Osteoblast (primary cell): ENCODE measurements around the gene UNC5C. TPM values are rescaled to one million over a fixed set of nuclear protein-coding genes. Genes with fewer than 3 reads are reported as not detected.

ENCODE experiments used
- DNase-seq: peaks from one replicate; pipeline ENCODE4 v3.0.0; 2011; ENCODE audit warnings: low spot score, mixed read lengths; ENCODE audit not compliant: insufficient read length; ENCODE audit errors: missing footprints
- H2AFZ ChIP-seq: 2 replicates; pipeline ENCODE4 v1.6.0; 2011; ENCODE audit warnings: mild to moderate bottlenecking, low read length
- H3K27ac ChIP-seq: 2 replicates; pipeline ENCODE4 v1.5.1; 2011; ENCODE audit warnings: mild to moderate bottlenecking, low read depth, low read length, moderate library complexity
- H3K27me3 ChIP-seq: 2 replicates; pipeline ENCODE4 v1.6.0; 2012; ENCODE audit warnings: mild to moderate bottlenecking, control low read depth, inconsistent platforms, low read length, moderate library complexity; ENCODE audit not compliant: insufficient read depth
- H3K36me3 ChIP-seq: 2 replicates; pipeline ENCODE4 v1.5.1; 2011; ENCODE audit warnings: mild to moderate bottlenecking, low read length, control low read depth, moderate library complexity; ENCODE audit not compliant: insufficient read depth
- H3K4me1 ChIP-seq: 2 replicates; pipeline ENCODE4 v1.5.1; 2011; ENCODE audit warnings: mild to moderate bottlenecking, low read length, control low read depth, moderate library complexity; ENCODE audit not compliant: insufficient read depth
- H3K4me2 ChIP-seq: 2 replicates; pipeline ENCODE4 v1.6.0; 2011; ENCODE audit warnings: mild to moderate bottlenecking, low read length; ENCODE audit not compliant: insufficient read depth
- H3K4me3 ChIP-seq: fragments of 200-600 bp; sonication (generic); 3 replicates; pipeline ENCODE4 v1.5.1; 2012; ENCODE audit warnings: mild to moderate bottlenecking, low read length, inconsistent platforms; ENCODE audit not compliant: insufficient read depth
- H3K79me2 ChIP-seq: 2 replicates; pipeline ENCODE4 v1.6.0; 2012; ENCODE audit warnings: mild to moderate bottlenecking, low read length, control low read depth, inconsistent platforms; ENCODE audit not compliant: insufficient read depth
- H3K9me3 ChIP-seq: 2 replicates; pipeline ENCODE4 v1.5.1; 2011; ENCODE audit warnings: low read depth, low read length, control low read depth
- H4K20me1 ChIP-seq: 2 replicates; pipeline ENCODE4 v1.6.0; 2012; ENCODE audit warnings: mild to moderate bottlenecking, low read length, control low read depth; ENCODE audit not compliant: insufficient read depth
- total RNA-seq: library from RNA; depleted of rRNA; stranded (reverse); fragments of >200 nt; gene quantifications from 2 replicates; pipeline ENCODE4 v1.2.3, GENCODE V29; 2012
- TF ChIP-seq, protein P1 (sequence below): IDR thresholded peaks from 2 replicates; pipeline ENCODE4 v1.5.1; 2011; ENCODE audit warnings: mild to moderate bottlenecking, low read depth, low read length, moderate library complexity; ENCODE audit errors: extremely low read depth

The UNC5C gene
- total RNA-seq, 1 donor: 9.0 TPM

DNA sequence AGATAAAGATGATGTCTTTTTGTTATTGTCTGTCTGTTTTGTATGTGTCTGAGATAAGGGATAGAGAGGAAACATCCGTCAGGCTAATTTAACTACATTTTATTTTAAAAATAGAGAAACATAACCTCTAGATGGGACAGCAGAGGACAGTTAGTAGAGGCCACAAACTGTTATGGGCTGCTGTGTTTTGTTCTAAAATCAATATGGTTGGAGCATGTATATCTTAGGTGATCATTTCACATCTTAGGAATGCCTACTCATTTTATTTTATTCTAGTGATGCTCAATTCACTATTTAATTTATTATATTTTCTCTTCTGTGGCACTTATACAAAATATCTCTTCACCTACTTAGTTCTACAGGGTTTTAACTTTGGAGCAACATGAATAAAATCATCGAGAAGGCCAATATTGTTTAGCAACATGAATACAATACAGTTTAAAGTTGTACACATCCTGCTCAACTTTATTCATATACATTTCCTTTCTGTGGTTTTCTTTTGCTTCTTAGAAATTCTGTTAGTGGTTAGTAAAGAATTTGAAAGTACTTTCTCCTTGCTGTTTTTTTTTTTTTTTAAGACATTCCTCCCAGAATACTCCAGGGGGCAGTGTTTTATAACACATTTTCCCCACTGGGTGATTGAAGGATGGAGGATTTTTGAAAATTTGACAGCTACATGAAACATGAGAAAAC lies 392.9 kb downstream of the UNC5C start:
- DNase-seq: peak; percentile 56
- H3K36me3 ChIP-seq: no peaks in the 10 kb centered on the region
- TF ChIP-seq, protein P1, sequence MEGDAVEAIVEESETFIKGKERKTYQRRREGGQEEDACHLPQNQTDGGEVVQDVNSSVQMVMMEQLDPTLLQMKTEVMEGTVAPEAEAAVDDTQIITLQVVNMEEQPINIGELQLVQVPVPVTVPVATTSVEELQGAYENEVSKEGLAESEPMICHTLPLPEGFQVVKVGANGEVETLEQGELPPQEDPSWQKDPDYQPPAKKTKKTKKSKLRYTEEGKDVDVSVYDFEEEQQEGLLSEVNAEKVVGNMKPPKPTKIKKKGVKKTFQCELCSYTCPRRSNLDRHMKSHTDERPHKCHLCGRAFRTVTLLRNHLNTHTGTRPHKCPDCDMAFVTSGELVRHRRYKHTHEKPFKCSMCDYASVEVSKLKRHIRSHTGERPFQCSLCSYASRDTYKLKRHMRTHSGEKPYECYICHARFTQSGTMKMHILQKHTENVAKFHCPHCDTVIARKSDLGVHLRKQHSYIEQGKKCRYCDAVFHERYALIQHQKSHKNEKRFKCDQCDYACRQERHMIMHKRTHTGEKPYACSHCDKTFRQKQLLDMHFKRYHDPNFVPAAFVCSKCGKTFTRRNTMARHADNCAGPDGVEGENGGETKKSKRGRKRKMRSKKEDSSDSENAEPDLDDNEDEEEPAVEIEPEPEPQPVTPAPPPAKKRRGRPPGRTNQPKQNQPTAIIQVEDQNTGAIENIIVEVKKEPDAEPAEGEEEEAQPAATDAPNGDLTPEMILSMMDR: peak; percentile 77
- H3K27me3 ChIP-seq: no peaks in the 10 kb centered on the region
- no peaks in the 10 kb centered on the region for H3K9me3 ChIP-seq
- H3K4me3 ChIP-seq: no peak overlapping the region
- H3K4me2 ChIP-seq: peak overlapping the region; percentile 45
- H3K27ac ChIP-seq: no peak overlapping the region
- H3K79me2 ChIP-seq: no peaks in the 10 kb centered on the region
- H3K4me1 ChIP-seq: peaks cover 4% of the 10 kb centered on the region
- H2AFZ ChIP-seq: no peak overlapping the region
- H4K20me1 ChIP-seq: no peaks in the 10 kb centered on the region

DNA sequence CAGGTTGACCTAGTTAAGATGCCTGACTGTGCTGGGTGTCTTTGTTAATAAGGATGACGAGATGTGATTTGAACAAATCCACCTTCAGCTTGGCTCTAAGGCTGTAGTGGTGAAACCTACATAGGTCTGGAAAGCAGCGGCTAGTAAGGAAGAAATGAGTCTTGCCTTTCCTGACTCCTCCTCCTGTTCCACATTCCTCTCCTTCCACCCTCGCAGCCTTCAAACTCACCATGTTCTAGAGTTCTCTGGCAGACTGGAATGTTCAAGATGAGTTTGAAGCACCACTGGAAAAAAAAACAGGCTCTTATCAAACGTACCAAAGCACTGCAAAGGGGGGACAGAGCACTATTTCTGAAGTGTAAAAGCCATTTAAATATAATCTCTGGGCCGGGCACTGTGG lies 395.6 kb downstream of the UNC5C start:
- Histone ChIP-seq H3K9me3 (no peaks in the 10 kb centered on the region), H2AFZ (no peak overlapping the region), H4K20me1 (no peaks in the 10 kb centered on the region), H3K27ac (no peak overlapping the region), H3K4me3 (no peak overlapping the region), H3K79me2 (no peaks in the 10 kb centered on the region), H3K4me1 (peaks cover 4% of the 10 kb centered on the region), H3K4me2 (no peak overlapping the region), H3K27me3 (no peaks in the 10 kb centered on the region), H3K36me3 (no peaks in the 10 kb centered on the region)
- TF ChIP-seq, protein P1: no peak
- DNase-seq: no peak

DNA sequence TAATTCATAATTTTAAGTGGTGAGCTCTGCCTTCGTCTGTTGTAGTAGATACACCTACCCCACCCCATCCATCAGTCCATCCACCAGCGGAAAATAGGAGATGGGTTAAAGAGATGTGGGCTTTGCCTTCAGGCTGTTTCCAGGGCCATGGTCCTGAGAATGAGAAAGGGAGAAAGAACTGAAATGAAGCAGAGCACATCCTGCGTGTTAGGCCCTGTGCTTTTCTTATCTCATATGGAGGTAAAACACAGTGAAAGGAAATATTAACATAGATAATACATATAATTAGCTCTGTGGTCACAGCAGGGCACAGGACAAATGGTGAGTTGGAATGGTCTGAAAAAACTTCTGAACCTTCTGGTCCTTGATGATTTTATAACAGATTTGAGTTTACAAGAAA lies 397.5 kb downstream of the UNC5C start:
- H3K9me3 ChIP-seq: no peaks in the 10 kb centered on the region
- H3K36me3 ChIP-seq: no peaks in the 10 kb centered on the region
- H3K27me3 ChIP-seq: no peaks in the 10 kb centered on the region
- no peak overlapping the region for H3K27ac ChIP-seq
- no peaks in the 10 kb centered on the region for H3K79me2 ChIP-seq
- TF ChIP-seq, protein P1: no peak
- no peaks in the 10 kb centered on the region for H4K20me1 ChIP-seq
- H3K4me3 ChIP-seq: no peak overlapping the region
- H2AFZ ChIP-seq: no peak overlapping the region
- peaks cover under 1% of the 10 kb centered on the region for H3K4me1 ChIP-seq
- no peak overlapping the region for H3K4me2 ChIP-seq
- no peak for DNase-seq

DNA sequence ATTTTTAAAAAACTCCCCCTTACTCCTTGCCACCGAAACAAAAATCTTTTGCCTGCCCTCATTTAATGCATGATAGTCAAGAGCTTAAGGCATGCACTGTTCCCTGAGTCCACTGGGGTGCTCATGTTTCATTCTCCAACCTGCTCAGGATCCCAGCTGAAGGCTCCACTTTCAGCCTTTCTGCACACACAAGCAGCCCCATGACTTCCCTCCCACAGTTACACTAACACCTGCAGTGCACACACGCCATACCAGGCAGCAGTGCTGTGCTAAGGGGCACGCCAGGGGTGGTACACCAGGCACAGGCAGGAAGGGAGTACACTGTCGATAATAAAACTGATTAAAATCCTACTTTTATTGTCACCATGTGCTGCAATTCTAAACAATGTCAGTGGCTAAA lies 405.8 kb downstream of the UNC5C start:
- Histone ChIP-seq H3K27me3 (no peaks in the 10 kb centered on the region), H3K36me3 (no peaks in the 10 kb centered on the region), H4K20me1 (no peaks in the 10 kb centered on the region), H3K4me1 (no peaks in the 10 kb centered on the region), H3K27ac (no peak overlapping the region), H3K4me2 (no peak overlapping the region), H3K79me2 (no peaks in the 10 kb centered on the region), H3K9me3 (no peaks in the 10 kb centered on the region), H2AFZ (no peak overlapping the region), H3K4me3 (no peak overlapping the region)
- TF ChIP-seq, protein P1: no peak
- no peak for DNase-seq
